HG02943 (cell line): Measurements from ENCODE around the gene TAF13.
"Not testable (repeated sequence)": the region's sequence is repeated elsewhere in the genome, so short reads cannot be mapped to it uniquely, and the experiment has no call there.

ENCODE experiments used
- ATAC-seq: cut with Tn5 transposase; IDR thresholded peaks from one replicate; pipeline ENCODE4 v1.9.1; 2021; ENCODE audit warnings: mild to moderate bottlenecking, low read depth, moderate library complexity; ENCODE audit not compliant: unreplicated experiment

Gene TAF13

GRCh38 chr1:109094377-109094803, 18.6 kb upstream of the TAF13 start:
- ATAC-seq = no peak

GRCh38 chr1:109091839-109092193, 16.0 kb upstream of the TAF13 start:
- no peak for ATAC-seq

GRCh38 chr1:109091078-109091838, 15.5 kb upstream of the TAF13 start:
- ATAC-seq = peak; percentile 51

DNA sequence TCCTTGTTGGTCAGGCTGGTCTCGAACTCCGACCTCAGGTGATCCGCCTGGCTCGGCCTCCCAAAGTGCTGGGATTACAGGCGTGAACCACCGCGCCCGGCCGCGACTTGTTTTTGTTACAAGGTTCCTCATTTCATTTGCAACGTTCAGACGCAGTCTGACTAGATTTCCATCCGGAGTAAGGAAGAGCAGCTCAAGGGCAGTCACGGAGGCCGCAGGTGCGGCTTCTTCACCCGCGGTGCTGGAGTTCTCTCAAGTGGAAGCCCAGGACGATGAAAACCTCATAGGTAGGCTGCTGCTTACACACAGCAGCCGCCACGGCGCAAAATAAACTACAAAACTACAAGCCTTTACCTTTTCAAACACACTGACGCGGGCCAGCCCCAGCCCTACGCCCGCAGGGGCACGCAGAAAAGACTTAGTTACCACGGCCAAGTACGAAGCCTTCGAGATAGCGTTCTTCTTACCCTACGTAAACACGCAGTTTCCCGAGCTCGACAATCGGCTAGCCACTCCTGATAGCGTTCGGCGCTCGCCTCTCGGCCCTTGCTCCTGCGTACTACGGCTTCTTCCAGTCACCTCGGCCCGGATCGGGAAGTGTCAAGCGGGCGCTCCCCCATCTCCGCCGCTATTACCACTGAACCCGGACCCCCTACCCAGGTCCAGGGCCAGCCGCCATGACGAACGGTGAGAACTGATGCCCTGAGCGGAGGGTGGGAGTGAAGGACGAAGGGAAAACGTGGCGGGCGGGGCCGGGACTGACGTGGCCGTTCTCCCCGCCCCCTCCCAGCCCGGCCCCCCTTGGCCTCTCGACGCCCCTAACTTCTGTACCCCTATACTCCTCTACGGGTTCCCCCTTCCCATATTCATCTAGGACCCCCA, 14.6 kb upstream of the TAF13 start, which contains the start of gene TMEM167B:
TSS of gene TMEM167B (plus strand) at position 569 of the 882 bp plus-strand sequence. CDS start at position 678, 109 bp downstream.
- peak; percentile 90 for ATAC-seq

DNA sequence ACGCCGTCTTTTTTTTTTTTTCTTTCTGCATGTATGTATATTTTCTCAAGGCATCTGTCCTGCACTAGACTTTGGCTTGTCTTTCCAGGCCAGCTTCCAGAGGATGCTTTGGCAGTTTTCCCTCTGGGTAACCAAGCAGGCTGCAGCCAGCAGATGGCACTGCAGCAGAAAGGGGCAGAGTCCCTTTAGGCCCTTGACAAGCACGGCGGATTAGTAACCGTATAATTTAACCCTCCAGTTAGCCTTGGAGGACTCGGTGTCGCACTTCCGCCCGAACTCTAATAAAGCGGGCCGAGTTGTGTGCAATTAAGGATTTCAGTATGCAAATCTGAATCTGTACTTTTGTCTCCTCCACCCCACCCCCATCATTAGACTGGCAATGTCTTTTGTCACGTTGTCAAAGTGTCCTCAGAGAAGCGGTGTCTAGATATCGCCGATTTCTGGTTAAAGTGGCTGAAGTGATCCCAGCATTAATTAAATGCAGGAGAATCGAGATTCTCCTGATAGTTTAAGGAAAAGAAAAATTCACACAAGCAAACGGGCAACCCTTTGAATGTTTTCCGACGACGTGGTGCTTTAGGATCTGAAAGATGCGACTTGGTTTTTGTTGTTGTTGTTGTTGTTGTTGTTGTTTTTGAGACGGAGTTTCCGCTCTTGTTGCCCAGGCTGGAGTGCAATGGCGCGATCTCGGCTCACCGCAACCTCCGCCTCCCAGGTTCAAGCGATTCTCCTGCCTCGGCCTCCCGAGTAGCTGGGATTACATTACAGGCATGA, 13.6 kb upstream of the TAF13 start:
- ATAC-seq = no peak

- no peak for ATAC-seq
Observed at GRCh38 chr1:109084563-109085517, 9.0 kb upstream of the TAF13 start.

DNA sequence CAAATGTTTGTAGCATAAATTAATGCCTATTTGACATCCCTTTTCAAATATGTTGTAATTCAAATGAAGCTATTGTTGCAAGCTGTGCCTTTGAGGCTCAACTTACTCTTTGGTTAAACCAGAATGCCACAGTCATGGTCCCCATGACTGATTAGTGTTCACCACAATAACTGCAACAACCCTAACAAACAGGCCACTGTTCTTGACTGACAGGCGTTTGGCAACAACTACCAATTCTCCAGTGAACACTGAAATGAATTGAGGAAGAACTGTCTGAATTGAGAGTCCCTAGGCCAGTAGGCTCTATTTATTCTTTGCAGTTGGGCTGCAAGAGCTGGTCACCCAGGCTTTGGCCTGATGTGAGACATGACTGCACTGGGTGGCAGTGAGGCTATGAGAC, 8.1 kb upstream of the TAF13 start:
- no peak for ATAC-seq

DNA sequence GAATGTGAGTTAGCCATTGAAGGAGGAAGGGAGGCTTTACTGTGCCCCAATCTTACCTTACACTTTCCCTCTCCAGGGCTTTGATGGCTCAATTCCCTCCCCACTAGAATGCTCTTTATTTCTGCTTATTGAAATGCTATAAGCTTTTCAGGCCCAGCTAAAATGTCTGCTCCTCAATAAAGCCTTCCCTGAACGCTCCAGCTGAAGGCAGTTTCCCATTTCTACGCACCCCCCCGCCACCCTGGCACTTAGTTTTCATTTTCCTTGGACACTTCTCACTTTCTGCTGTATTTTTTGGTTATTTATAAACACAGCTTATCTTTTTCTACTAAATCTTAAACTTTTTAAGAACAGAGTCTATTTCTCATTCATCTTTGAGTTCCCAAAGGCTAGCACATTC, 7.7 kb upstream of the TAF13 start:
- no peak for ATAC-seq

DNA sequence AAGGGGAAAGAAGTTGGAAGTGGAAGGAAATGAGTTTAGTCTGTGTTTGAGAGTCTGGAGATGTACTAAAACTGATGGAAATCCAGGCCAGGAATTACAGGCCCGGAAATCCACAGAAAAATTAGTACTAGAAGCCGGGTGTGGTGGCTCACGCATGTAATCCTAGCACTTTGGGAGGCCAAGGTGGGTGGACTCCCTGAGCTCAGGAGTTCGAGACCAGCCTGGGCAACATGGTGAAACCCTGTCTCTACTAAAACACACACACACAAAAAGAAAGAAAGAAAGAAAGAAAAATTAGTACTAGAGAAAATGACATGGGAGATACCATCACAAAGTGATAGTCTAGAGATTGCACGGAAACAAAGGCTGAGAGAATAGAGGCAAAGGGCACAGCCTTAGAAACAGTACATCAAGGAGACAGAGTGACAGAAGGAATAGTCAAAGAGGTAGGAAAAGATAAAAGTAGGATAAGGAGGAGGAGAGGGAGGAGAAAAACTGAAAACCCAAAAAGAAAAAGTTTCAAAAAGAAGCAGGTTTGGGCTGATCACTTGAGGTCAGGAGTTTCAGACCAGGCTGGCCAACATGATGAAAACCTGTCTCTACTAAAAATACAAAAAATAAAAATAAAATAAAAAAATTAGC, 4.8 kb upstream of the TAF13 start:
- ATAC-seq = no peak

GRCh38 chr1:109079240-109079622, 3.4 kb upstream of the TAF13 start:
- no peak for ATAC-seq

GRCh38 chr1:109078317-109078716, 2.5 kb upstream of the TAF13 start:
- ATAC-seq = no peak

- no peak for ATAC-seq
Observed at GRCh38 chr1:109069294-109069693, 6.5 kb downstream of the TAF13 start.

- ATAC-seq = no peak
Observed at GRCh38 chr1:109067883-109068282, 7.9 kb downstream of the TAF13 start.

- ATAC-seq = no peak
Observed at GRCh38 chr1:109065137-109065536, 10.7 kb downstream of the TAF13 start.

DNA sequence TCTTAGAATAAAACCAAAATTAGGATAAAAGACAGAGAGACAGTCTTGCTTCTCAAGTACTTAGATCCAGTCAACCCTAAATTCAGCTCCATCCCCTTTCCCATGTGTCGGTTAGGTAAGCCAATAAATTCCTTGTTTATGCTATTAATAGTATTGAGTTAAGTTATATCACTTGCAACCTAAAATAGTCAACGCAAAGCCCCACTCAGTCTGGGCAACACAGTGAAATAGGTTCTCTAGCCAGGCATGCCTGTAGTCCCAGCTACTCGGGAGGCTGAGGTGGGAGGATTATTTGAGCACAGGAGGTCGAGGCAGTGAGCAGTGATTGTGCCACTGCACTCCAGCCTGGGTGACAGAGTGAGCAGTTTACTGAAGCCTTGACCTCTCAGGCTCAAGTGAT, 14.6 kb downstream of the TAF13 start:
- no peak for ATAC-seq

DNA sequence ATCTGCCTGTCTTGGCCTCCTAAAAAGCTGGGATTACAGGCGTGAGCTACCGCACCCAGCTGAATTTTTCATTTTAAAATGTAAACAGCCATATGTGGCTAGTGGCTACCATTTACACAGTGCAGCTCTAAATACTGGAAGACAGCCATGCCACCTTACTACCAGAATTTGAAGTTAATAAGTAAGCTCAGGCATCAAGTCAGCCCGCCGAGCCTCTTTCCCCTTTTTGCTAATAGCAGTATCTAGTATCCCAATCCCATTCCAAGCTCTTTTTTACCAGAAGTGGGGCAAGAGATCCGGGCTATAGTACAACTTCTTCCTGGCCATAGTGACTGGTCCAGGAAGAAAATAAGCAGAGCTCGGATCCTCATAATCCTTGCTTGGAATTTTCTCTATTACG, 15.1 kb downstream of the TAF13 start:
- ATAC-seq = no peak

DNA sequence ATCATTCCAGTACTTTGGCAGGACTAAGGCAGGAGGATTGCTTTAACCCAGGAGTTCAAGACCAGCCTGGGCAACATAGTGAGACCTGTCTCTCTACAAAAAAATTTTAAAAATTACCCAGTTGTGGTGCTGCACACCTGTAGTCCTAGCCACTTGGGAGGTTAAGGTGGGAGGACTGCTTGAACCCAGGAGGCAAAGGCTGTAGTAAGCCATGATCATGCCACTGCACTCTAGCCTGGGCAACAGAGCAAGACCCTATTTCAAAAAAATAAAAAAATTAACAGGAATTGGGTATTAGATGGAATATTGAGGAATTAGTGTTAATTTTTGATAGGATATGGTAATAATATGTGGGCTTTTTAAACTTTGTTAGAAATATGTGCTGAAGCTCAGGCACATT, 16.8 kb downstream of the TAF13 start:
- ATAC-seq = no peak

DNA sequence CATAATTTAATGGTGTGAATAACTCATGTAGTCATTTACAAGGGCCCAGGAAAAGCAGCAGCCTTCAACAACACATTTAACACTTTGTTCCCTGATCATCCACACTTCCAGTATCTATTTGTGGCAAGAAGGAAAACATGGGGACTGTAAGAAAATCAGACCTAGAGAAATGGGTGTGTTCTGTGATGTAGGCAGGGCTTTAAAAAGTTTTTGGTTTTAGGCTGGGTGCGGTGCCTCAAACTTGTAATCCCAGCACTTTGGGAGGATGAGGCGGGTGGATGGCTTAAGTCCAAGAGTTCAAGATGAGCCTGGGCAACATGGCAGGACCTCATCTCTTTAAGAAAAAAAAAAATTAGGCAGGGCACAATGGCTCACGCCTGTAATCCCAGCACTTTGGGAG, 19.7 kb downstream of the TAF13 start:
- ATAC-seq = no peak

GRCh38 chr1:109052145-109052544, 23.7 kb downstream of the TAF13 start:
- not testable (repeated sequence) for ATAC-seq
